Activated CD8-positive, alpha-beta T cell treated with anti-CD3 and anti-CD28 coated beads, Interleukin-2, amount 10 ng/mL, durations not matched to agents 7 days and 5 days (primary cell): ENCODE data around the gene XYLT2. TPM values are rescaled to one million over a fixed set of nuclear protein-coding genes. Genes with fewer than 3 reads are reported as not detected.

Experiments
- ATAC-seq: fragments of 150-1000 bp; cut with Tn5 transposase; one replicate; pipeline ENCODE4 v1.10.0; 2021; ENCODE audit warnings: moderate library complexity
- CTCF ChIA-PET: fragments of 350-600 bp; sonication (Branson Sonifier 250); formaldehyde crosslinking; loops from one replicate; lab custom pipeline; 2021; ENCODE audit warnings: antibody characterized with exemption; lab: Charles Lee
- POLR2A ChIA-PET: fragments of 350-600 bp; sonication (Branson Sonifier 250); formaldehyde crosslinking; loops from one replicate; lab custom pipeline; 2021; ENCODE audit warnings: antibody characterized with exemption; lab: Charles Lee
- DNase-seq: peaks from one replicate; pipeline ENCODE4 v3.0.0-alpha.2; 2020
- H3K27ac Mint-ChIP-seq: one replicate; pipeline ENCODE4 v1.8.0; 2021; ENCODE audit warnings: mild to moderate bottlenecking, mixed read lengths
- H3K27me3 Mint-ChIP-seq: one replicate; pipeline ENCODE4 v1.8.0; 2021; ENCODE audit warnings: low read depth, mixed read lengths
- H3K36me3 Mint-ChIP-seq: one replicate; pipeline ENCODE4 v1.8.0; 2021; ENCODE audit warnings: low read depth, mixed read lengths
- H3K4me1 Mint-ChIP-seq: one replicate; pipeline ENCODE4 v1.8.0; 2021; ENCODE audit warnings: low read depth, mixed read lengths
- H3K4me3 Mint-ChIP-seq: one replicate; pipeline ENCODE4 v1.8.0; 2021; ENCODE audit warnings: mild to moderate bottlenecking, mixed read lengths
- H3K9me3 Mint-ChIP-seq: one replicate; pipeline ENCODE4 v1.8.0; 2022; ENCODE audit warnings: mixed read lengths; ENCODE audit not compliant: insufficient read depth
- total RNA-seq, 2 experiments: library from RNA; stranded (reverse); gene quantifications; one replicate each; pipeline ENCODE4 v1.2.3, GENCODE V29; 2021

XYLT2 gene
- total RNA-seq, 2 experiments from 2014 or later = 24.7 to 26.0 TPM

DNA sequence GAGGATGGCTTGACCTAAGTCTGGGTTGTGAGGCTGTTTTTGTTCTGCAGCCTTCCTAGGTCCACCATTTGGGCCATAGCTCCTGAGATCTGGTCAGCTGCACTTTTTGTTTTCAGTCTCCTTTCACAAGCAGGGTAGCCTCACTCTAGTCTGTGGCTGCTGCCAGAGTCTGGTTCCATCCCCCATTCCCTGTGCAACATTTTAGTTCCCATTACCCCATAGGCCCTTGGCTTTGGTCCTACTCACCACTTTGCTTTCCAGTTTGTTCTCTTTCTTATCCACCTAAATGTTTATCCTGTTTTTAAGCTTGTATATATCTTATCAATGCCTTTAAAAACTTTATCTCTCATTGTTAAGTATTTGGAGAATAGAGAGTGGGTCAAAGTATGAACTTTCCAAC is 6.5 kb upstream of the XYLT2 start:
- ChIA-PET CTCF (no interaction called here), POLR2A (no interaction called here)
- ATAC-seq (no peak), DNase-seq (no peak)
- Mint-ChIP-seq H3K4me1 (peaks cover under 1% of the 10 kb centered on the region), H3K27ac (no peak overlapping the region), H3K4me3 (no peak overlapping the region), H3K36me3 (peaks cover 5% of the 10 kb centered on the region), H3K9me3 (no peaks in the 10 kb centered on the region), H3K27me3 (peaks cover 15% of the 10 kb centered on the region)

DNA sequence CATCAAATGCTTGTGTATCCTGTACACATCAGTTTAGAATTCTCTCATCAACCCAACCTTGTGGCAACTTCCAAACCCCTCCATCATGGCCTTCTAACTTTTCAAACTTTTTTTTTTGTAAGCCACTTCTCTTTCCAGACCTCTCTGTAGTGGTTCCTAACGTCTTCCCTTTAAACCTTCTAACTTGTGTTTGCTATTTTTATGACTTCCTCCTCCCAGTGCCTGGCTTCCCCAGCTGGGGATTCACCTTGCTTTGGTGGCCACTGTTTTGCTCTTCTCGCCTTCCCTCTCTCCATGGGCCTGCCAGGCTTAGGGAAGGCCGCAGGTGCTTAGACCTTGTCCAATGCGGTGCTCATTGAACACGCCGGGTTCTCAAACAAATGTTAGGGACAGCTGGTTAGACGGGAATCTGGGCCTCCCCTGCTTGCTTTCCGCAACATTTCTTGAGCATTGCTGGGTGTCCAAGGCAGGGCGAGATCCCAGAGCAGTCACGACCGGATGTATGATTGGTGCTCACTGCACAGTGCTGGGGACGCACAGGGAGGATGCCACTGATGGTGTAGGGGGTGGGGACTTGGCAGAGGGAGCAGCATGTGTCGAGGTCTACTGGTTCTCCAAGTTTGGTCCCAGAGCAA is 1.1 kb upstream of the XYLT2 start:
- Mint-ChIP-seq H3K4me3 (peak overlapping the region; percentile 67), H3K9me3 (no peaks in the 10 kb centered on the region), H3K27ac (no peak overlapping the region), H3K4me1 (peaks cover 43% of the 10 kb centered on the region), H3K27me3 (no peaks in the 10 kb centered on the region), H3K36me3 (peaks cover 3% of the 10 kb centered on the region)
- POLR2A ChIA-PET = interaction anchor here (1.0 to 1.4 kb wide), 2 partner anchors 18 to 52 kb away, joined by 3 read pairs; partner anchors contain the start of gene LRRC59
- CTCF ChIA-PET = interaction anchor here (1.2 kb wide), 1 partner anchor 53 kb away, joined by 4 read pairs; the partner anchor contains the start of gene LRRC59
- no peak for ATAC-seq
- DNase-seq = no peak

DNA sequence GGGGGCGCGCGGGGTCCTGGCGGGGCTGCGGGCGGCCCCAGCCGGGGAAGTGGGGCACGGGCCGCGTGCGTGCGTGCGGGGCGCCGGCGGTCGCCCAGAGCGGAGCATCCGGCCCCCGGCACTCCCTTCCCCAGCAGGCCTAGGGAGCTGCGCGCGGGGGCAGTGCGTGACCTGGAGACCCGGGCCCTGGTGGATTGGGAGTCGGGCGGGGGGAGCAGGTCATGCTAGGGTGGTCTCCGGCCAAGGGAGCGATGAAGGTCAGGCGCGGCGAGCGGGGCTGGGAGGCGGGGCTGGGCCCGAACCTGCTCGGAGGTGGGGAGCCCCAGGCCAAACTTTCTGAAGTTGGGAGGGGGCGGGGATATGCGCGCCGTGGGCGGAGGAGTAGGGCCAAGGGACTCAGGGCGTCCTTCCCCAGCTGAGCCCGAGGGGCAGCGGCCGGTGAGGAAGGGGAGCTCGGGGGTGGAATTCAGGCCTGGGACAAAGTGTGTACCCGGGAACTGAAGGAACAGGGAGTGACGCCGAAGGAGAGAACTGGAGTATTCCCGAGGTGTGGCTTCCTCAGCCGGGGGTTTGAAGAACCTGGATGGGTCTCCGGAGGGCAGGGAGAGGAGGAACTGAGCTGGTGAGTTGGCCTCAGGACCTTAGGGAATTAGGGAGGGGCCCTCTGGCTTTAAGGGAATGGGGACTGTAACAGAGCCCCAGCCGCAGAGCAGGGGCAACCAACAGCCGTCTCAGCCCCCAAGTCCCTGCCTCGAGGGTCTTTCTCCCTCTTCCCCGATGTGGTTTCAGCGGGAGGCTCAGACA is 589 bp downstream of the XYLT2 start:
- Mint-ChIP-seq H3K27me3 (no peaks in the 10 kb centered on the region), H3K9me3 (no peaks in the 10 kb centered on the region), H3K4me1 (peaks cover 47% of the 10 kb centered on the region), H3K4me3 (peak overlapping the region; percentile 89), H3K27ac (peak overlapping the region; percentile 89), H3K36me3 (peaks cover 3% of the 10 kb centered on the region)
- POLR2A ChIA-PET = interaction anchor here (0.7 to 3.1 kb wide), 9 partner anchors 11 to 149 kb away, joined by 3 to 18 read pairs (median 3); partner anchors contain the start of genes EME1, LRRC59 and MRPL27
- CTCF ChIA-PET = interaction anchor here (1.0 to 5.0 kb wide), 4 partner anchors 13 to 51 kb away, joined by 3 to 43 read pairs (median 6); partner anchors contain the start of gene LRRC59
- ATAC-seq = peak; percentile 74
- peak; percentile 64 for DNase-seq

DNA sequence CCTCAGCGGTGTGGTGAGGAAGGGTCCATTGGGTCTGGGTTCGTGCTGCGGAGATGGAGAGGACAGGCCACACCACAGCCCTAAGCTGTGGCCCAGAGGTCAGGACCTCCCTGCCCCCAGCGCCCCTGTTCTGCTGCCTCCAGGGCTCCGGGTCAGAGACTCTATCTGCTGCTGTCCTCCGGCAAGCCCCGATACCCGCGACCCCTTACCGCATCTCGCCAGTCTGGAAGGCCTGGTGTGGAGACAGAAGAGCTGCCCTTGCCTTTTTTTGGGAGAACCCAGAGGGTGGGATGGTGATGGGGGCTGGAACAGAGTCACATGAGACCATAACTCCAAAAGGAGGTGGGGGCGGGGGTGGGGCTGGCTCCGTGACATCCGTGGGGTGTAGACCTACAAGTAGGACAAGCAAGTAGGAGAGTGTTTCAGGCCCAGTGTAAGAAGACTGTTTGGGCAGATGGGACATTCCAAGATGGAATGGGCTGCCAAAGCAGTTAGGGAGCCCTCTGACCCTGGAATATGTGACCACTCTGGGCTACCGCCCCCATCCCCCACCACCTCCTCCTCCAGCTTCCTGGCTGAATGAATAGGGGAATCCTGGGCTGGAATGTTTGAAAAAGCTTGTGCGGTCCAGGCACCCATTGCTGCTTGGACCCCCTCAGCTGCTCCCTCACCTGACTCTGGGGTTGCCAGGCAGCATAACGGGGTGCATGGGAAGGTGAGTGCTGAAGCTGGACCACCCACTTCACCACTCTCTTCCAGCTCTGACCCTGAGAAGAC is 1.4 kb downstream of the XYLT2 start:
- DNase-seq (no peak), ATAC-seq (no peak)
- ChIA-PET POLR2A (interaction anchor here (1.1 to 3.1 kb wide), 6 partner anchors 12 to 150 kb away, joined by 3 to 18 read pairs (median 8); partner anchors contain the start of genes EME1 and MRPL27), CTCF (interaction anchor here (2.3 to 5.0 kb wide), 2 partner anchors 14 to 50 kb away, joined by 9 to 43 read pairs; partner anchors contain the start of gene LRRC59)
- Mint-ChIP-seq H3K27ac (peak overlapping the region; percentile 89), H3K4me3 (peak overlapping the region; percentile 89), H3K36me3 (peaks cover 4% of the 10 kb centered on the region), H3K9me3 (no peaks in the 10 kb centered on the region), H3K4me1 (peaks cover 47% of the 10 kb centered on the region), H3K27me3 (no peaks in the 10 kb centered on the region)

DNA sequence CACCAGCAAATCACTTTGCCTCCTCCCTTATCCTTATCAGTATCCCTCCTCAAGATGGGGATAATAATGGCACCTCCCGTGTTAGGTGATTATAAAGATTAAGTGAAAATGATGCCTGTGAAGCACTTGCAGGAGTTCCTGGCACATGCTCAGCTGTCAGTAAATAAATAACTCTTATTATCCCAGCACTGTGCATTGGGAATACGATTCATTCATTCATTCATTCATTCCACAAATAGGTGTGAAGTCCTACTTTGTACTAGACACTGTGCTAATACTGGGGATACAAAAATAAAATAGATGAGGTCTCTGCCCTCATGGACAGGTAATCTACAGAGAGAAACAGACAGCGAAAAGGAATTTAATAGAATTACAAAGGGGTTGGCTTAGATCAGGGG is 2.0 kb downstream of the XYLT2 start:
- POLR2A ChIA-PET = interaction anchor here (1.8 to 3.1 kb wide), 3 partner anchors 14 to 25 kb away, joined by 5 to 18 read pairs (median 14); partner anchors contain the start of genes EME1 and MRPL27
- no peak for ATAC-seq
- Mint-ChIP-seq H3K4me1 (peaks cover 47% of the 10 kb centered on the region), H3K36me3 (peaks cover 6% of the 10 kb centered on the region), H3K27me3 (no peaks in the 10 kb centered on the region), H3K27ac (peak overlapping the region; percentile 42), H3K4me3 (peak overlapping the region; percentile 89), H3K9me3 (no peaks in the 10 kb centered on the region)
- no peak for DNase-seq
- CTCF ChIA-PET = interaction anchor here (1.4 to 5.0 kb wide), 2 partner anchors 14 to 49 kb away, joined by 7 to 43 read pairs; partner anchors contain the start of gene LRRC59

DNA sequence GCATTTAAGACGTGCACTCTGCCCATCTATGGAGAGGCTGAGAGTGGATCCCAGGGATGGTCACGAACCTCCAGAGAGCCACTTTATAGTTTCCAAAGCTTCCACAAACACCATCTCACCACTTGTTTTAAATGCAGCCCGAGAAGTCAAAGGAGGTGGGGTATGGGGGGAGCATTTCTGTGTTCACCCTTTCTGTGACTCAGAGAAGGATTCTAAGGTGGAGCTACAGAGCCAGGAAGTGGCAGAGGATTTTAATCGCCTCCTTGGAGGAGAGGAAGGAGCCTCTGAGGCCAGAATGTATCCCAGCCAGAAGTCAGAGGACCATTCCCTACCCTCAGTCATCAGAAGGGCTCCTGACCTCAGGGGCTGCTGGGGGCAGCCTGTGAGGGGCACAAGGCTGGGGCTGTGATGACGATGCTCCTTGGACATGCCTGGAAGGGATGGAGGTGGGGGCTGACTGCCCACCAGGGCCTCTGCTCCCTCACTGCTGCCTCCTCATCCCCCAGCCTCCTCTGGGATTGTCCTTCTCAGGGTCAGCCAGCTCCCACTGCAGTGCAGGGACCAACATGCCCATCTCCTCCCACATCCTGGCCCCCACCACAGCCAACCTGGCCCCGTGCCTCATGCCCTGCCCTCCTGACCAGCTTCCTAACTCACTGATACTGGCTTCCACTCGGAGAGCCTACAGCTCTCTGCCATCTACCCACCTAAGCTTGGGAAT is 2.8 kb downstream of the XYLT2 start:
- H3K36me3 Mint-ChIP-seq = peaks cover 10% of the 10 kb centered on the region
- peak overlapping the region; percentile 21 for H3K4me3 Mint-ChIP-seq
- no peak for ATAC-seq
- CTCF ChIA-PET = interaction anchor here (0.9 to 5.0 kb wide), 3 partner anchors 13 to 254 kb away, joined by 4 to 43 read pairs (median 7); partner anchors contain the start of gene LRRC59
- DNase-seq = no peak
- H3K4me1 Mint-ChIP-seq = peaks cover 47% of the 10 kb centered on the region
- peak overlapping the region; percentile 42 for H3K27ac Mint-ChIP-seq
- H3K27me3 Mint-ChIP-seq = no peaks in the 10 kb centered on the region
- POLR2A ChIA-PET = interaction anchor here (0.9 to 3.1 kb wide), 3 partner anchors 13 to 49 kb away, joined by 3 to 18 read pairs (median 5); partner anchors contain the start of genes EME1, LRRC59 and MRPL27
- H3K9me3 Mint-ChIP-seq = no peaks in the 10 kb centered on the region

DNA sequence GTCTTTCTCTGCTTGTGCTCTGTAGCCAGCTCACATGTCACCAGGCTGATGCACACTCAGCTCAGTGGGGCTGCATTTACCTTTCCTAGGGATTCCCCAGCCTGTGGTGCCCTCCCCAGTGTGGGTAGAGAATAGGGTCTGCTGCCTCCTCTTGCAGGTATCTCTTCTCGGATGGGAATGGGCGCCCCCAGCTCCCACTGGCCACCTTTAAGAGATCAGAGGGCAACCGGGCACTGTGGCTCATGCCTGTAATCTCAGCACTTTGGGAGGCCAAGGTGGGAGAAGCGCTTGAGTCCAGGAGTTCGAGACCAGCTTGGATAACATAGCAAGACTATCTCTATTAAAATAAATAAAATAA is 3.3 kb downstream of the XYLT2 start:
- Mint-ChIP-seq H3K4me3 (no peak overlapping the region), H3K4me1 (peaks cover 47% of the 10 kb centered on the region), H3K27ac (peak overlapping the region; percentile 42), H3K36me3 (peaks cover 11% of the 10 kb centered on the region), H3K27me3 (no peaks in the 10 kb centered on the region), H3K9me3 (no peaks in the 10 kb centered on the region)
- ChIA-PET CTCF (interaction anchor here (0.9 to 5.0 kb wide), 3 partner anchors 12 to 255 kb away, joined by 4 to 43 read pairs (median 7); partner anchors contain the start of gene LRRC59), POLR2A (interaction anchor here (0.9 to 3.1 kb wide), 3 partner anchors 13 to 48 kb away, joined by 3 to 18 read pairs (median 5); partner anchors contain the start of genes EME1, LRRC59 and MRPL27)
- no peak for DNase-seq
- ATAC-seq = no peak

GRCh38 chr17:50350733-50351132 is 4.8 kb downstream of the XYLT2 start:
- no peak overlapping the region for H3K27ac Mint-ChIP-seq
- H3K4me3 Mint-ChIP-seq = no peak overlapping the region
- H3K9me3 Mint-ChIP-seq = no peaks in the 10 kb centered on the region
- H3K4me1 Mint-ChIP-seq = peaks cover 35% of the 10 kb centered on the region
- DNase-seq (no peak), ATAC-seq (no peak)
- ChIA-PET POLR2A (no interaction called here), CTCF (interaction anchor here (2.6 kb wide), 1 partner anchor 11 kb away, joined by 12 read pairs; no protein-coding TSS in a partner anchor)
- H3K27me3 Mint-ChIP-seq = no peaks in the 10 kb centered on the region
- peaks cover 16% of the 10 kb centered on the region for H3K36me3 Mint-ChIP-seq

DNA sequence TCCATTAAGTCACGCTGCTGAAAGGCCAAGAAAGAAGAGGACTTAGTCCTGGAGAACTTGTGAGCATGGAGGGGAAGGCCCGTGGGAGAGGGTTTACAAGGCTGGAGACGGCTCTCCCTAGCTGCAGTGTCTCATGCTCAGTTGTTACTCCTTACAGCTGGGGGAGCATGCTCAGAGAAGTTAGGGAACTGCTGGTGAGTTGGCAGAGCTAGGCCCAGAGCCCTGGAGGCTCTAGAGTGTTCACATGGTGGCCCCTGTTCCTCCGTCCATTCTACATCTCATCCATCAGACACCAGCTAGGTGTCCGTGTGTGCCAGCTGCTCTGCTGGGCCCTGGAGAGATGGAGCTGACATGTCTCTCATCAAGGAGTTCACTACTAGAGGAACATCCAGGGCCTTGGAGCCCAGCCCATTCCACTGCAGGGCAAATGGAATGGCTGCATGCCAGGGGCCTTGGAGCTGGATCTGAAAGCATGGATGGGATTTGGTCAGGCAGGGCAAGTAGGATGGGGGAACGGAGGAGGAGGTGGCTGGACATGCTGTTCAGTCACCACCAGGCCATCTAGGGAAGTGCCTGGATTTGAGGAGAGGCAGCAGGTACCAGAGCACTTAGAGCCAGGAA is 6.3 kb downstream of the XYLT2 start:
- ChIA-PET POLR2A (no interaction called here), CTCF (interaction anchor here (2.6 kb wide), 1 partner anchor 9 kb away, joined by 12 read pairs; no protein-coding TSS in a partner anchor)
- Mint-ChIP-seq H3K36me3 (peaks cover 22% of the 10 kb centered on the region), H3K27ac (peak overlapping the region; percentile 36), H3K4me1 (peaks cover 26% of the 10 kb centered on the region), H3K27me3 (no peaks in the 10 kb centered on the region), H3K4me3 (no peak overlapping the region), H3K9me3 (no peaks in the 10 kb centered on the region)
- ATAC-seq = no peak
- DNase-seq = no peak
